ENCODE measurements around the gene CYP2A6. TPM values are rescaled to one million over a fixed set of nuclear protein-coding genes. Genes with fewer than 3 reads are reported as not detected.
A peak's percentile ranks its signal among the peaks of the same experiment; 100 is the strongest.

The CYP2A6 gene
- total and polyA plus RNA-seq, 2 experiments from 2014 or later = 0.39 TPM; not detected in 1

DNA sequence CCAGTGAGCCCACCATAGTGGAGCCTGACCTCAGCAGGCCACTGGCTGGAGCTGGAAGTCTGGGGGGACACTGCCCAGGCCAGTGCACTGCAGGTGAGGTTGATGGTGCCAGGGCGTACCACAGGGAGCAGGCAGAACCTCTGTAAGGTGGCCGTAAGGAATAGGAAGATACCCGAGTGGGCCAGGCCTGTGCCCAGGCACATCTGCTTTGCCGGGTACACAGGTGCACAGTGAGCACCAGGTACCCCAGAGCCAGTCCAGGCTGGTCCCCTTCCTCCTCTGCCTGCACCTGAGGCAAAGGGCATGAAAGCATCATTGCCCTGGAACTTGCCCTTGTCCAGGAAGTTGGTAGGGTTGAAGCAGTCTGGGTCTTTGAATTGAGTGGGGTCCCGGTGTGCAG, 41.8 kb downstream of the CYP2A6 start:
- peaks cover 45% of the 10 kb centered on the region for H3K27me3 Mint-ChIP-seq (ENCODE audit: insufficient read depth, low read depth, poor library complexity)
- H3K36me3 ChIP-seq (ENCODE audit: insufficient read depth) = peaks cover 4% of the 10 kb centered on the region; the same call in 1 of the 2 replicates
- peaks cover 66% of the 10 kb centered on the region for H3K4me1 Mint-ChIP-seq
- H3F3A ChIP-seq (replicated peaks; ENCODE audit: low read depth) = peaks cover 40% of the 10 kb centered on the region
- ATAC-seq (no peak), DNase-seq (ENCODE audit: low spot score) (no peak)
- H3K9me3 Mint-ChIP-seq = no peaks in the 10 kb centered on the region; the same call in 2 of the 3 replicates
- no peak overlapping the region for H3K27ac ChIP-seq (ENCODE audit: low read depth)
- peaks cover 44% of the 10 kb centered on the region for H3K4me1 ChIP-seq (ENCODE audit: insufficient read depth)
- TF ChIP-seq EZH2phosphoT487 (IDR thresholded peaks at IDR 0.05; ENCODE audit: unreplicated experiment) (no peak), ZNF331 (CRISPR knock-in tag; IDR thresholded peaks at IDR 0.05; ENCODE audit: low read depth) (no peak), NANOG (IDR thresholded peaks at IDR 0.05; ENCODE audit: borderline replicate concordance) (no peak), JUNB (IDR thresholded peaks at IDR 0.05; ENCODE audit: unreplicated experiment) (no peak), CREB1 (CRISPR knock-in tag; IDR thresholded peaks at IDR 0.05; ENCODE audit: low read depth) (no peak)
- TF ChIP-seq, protein P1, sequence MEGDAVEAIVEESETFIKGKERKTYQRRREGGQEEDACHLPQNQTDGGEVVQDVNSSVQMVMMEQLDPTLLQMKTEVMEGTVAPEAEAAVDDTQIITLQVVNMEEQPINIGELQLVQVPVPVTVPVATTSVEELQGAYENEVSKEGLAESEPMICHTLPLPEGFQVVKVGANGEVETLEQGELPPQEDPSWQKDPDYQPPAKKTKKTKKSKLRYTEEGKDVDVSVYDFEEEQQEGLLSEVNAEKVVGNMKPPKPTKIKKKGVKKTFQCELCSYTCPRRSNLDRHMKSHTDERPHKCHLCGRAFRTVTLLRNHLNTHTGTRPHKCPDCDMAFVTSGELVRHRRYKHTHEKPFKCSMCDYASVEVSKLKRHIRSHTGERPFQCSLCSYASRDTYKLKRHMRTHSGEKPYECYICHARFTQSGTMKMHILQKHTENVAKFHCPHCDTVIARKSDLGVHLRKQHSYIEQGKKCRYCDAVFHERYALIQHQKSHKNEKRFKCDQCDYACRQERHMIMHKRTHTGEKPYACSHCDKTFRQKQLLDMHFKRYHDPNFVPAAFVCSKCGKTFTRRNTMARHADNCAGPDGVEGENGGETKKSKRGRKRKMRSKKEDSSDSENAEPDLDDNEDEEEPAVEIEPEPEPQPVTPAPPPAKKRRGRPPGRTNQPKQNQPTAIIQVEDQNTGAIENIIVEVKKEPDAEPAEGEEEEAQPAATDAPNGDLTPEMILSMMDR (conservative IDR thresholded peaks at IDR 0.05; ENCODE audit: low read depth in 2 of 2) = no peak
- TF ChIP-seq, protein P2, sequence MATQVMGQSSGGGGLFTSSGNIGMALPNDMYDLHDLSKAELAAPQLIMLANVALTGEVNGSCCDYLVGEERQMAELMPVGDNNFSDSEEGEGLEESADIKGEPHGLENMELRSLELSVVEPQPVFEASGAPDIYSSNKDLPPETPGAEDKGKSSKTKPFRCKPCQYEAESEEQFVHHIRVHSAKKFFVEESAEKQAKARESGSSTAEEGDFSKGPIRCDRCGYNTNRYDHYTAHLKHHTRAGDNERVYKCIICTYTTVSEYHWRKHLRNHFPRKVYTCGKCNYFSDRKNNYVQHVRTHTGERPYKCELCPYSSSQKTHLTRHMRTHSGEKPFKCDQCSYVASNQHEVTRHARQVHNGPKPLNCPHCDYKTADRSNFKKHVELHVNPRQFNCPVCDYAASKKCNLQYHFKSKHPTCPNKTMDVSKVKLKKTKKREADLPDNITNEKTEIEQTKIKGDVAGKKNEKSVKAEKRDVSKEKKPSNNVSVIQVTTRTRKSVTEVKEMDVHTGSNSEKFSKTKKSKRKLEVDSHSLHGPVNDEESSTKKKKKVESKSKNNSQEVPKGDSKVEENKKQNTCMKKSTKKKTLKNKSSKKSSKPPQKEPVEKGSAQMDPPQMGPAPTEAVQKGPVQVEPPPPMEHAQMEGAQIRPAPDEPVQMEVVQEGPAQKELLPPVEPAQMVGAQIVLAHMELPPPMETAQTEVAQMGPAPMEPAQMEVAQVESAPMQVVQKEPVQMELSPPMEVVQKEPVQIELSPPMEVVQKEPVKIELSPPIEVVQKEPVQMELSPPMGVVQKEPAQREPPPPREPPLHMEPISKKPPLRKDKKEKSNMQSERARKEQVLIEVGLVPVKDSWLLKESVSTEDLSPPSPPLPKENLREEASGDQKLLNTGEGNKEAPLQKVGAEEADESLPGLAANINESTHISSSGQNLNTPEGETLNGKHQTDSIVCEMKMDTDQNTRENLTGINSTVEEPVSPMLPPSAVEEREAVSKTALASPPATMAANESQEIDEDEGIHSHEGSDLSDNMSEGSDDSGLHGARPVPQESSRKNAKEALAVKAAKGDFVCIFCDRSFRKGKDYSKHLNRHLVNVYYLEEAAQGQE (IDR thresholded peaks at IDR 0.05; ENCODE audit: unreplicated experiment) = no peak
- TF ChIP-seq, protein P3, sequence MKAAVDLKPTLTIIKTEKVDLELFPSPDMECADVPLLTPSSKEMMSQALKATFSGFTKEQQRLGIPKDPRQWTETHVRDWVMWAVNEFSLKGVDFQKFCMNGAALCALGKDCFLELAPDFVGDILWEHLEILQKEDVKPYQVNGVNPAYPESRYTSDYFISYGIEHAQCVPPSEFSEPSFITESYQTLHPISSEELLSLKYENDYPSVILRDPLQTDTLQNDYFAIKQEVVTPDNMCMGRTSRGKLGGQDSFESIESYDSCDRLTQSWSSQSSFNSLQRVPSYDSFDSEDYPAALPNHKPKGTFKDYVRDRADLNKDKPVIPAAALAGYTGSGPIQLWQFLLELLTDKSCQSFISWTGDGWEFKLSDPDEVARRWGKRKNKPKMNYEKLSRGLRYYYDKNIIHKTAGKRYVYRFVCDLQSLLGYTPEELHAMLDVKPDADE (IDR thresholded peaks at IDR 0.05) = no peak
- no peaks in the 10 kb centered on the region for H3K9me2 ChIP-seq (ENCODE audit: insufficient read depth)
- H3K36me3 Mint-ChIP-seq (ENCODE audit: low read depth) = peaks cover 40% of the 10 kb centered on the region
- peaks cover 40% of the 10 kb centered on the region for H3K79me2 ChIP-seq (replicated peaks; ENCODE audit: insufficient read depth)
- peaks cover 33% of the 10 kb centered on the region for H4K20me1 ChIP-seq (replicated peaks; ENCODE audit: insufficient read depth)
- no peak overlapping the region for H2AFZ ChIP-seq
- H3K4me3 Mint-ChIP-seq = no peak overlapping the region; the same call in 2 of the 3 replicates
- no peak overlapping the region for H3K4me2 ChIP-seq
- no peak overlapping the region; the same call in 1 of the 2 replicates for H3K27ac Mint-ChIP-seq
- peaks cover 12% of the 10 kb centered on the region; the same call in 1 of the 2 replicates for H3K27me3 ChIP-seq (ENCODE audit: insufficient read depth)
- H3K4me3 ChIP-seq = no peak overlapping the region

DNA sequence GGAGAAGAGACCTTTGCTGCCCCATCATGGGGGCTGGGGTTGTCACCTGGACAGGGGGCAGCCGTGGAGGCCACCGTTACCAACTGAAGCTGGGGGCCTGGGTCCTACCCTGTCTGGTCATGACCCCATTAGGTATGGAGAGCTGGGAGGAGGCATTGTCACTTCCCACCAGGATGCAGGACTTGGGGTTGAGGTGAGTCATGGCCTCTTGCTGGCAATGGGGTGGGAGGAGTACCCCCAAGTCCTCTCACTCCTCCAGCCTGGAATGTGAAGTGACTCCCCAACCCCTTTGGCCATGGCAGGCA, 42.3 kb downstream of the CYP2A6 start:
- H3K4me2 ChIP-seq = no peak overlapping the region
- Mint-ChIP-seq H3K4me3 (no peak overlapping the region; the same call in 1 of the 3 replicates), H3K9me3 (no peaks in the 10 kb centered on the region; the same call in 2 of the 3 replicates), H3K36me3 (ENCODE audit: low read depth) (peaks cover 44% of the 10 kb centered on the region), H3K4me1 (peaks cover 70% of the 10 kb centered on the region), H3K27ac (peak overlapping the region; percentile 75), H3K27me3 (ENCODE audit: insufficient read depth, low read depth, poor library complexity) (peaks cover 46% of the 10 kb centered on the region)
- peaks cover 42% of the 10 kb centered on the region for H3F3A ChIP-seq (replicated peaks; ENCODE audit: low read depth)
- H3K27ac ChIP-seq (ENCODE audit: low read depth) = no peak overlapping the region
- H3K36me3 ChIP-seq (ENCODE audit: insufficient read depth) = peaks cover 4% of the 10 kb centered on the region; the same call in 1 of the 2 replicates
- peaks cover 45% of the 10 kb centered on the region for H3K79me2 ChIP-seq (replicated peaks; ENCODE audit: insufficient read depth)
- ATAC-seq = no peak
- H3K9me2 ChIP-seq (ENCODE audit: insufficient read depth) = no peaks in the 10 kb centered on the region
- H4K20me1 ChIP-seq (replicated peaks; ENCODE audit: insufficient read depth) = peaks cover 38% of the 10 kb centered on the region
- DNase-seq (ENCODE audit: low spot score) = no peak
- H2AFZ ChIP-seq = no peak overlapping the region
- H3K27me3 ChIP-seq (ENCODE audit: insufficient read depth) = peaks cover 12% of the 10 kb centered on the region; the same call in 1 of the 2 replicates
- peaks cover 49% of the 10 kb centered on the region for H3K4me1 ChIP-seq (ENCODE audit: insufficient read depth)
- H3K4me3 ChIP-seq = no peak overlapping the region
- no peak for TF ChIP-seq JUNB (IDR thresholded peaks at IDR 0.05; ENCODE audit: unreplicated experiment)
- no peak for TF ChIP-seq EZH2phosphoT487 (IDR thresholded peaks at IDR 0.05; ENCODE audit: unreplicated experiment)
- TF ChIP-seq STAT1 (IDR thresholded peaks at IDR 0.05; ENCODE audit: unreplicated experiment) = no peak
- no peak for TF ChIP-seq POLR2AphosphoS5 (IDR thresholded peaks at IDR 0.05; ENCODE audit: low read depth)
- TF ChIP-seq, protein P1 (conservative IDR thresholded peaks at IDR 0.05; ENCODE audit: low read depth in 2 of 2) = no peak

All from GM23338 (cell line).